ENCODE data around the gene SESTD1. TPM values are rescaled to one million over a fixed set of nuclear protein-coding genes. Genes with fewer than 3 reads are reported as not detected.
"Not testable (repeated sequence)": the region's sequence is repeated elsewhere in the genome, so short reads cannot be mapped to it uniquely, and the experiment has no call there.

The SESTD1 gene
- polyA plus RNA-seq, 4 donors = 61.3 to 92.3 (median 77.3) TPM

DNA sequence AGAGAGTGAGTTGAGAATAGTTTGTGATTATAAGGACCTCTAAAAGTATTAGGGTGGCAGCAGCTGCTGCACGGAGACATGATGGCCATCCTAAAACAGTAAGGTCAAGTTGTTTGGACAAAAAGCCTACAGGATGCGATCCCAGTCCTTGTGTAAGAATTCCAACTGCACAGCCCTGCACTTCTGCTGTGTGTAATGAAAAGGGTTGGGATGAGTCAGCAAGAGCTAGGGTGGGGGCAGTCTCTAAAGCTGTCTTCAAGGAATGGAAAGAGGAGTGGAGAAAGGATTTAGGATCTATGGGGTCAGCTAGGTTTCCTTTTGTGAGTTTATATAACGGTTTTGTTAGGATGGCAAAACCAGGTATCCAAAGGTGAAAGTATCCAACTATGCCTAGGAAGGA, 211.1 kb downstream of the SESTD1 start:
- DNase-seq (ENCODE audit: low read depth in 4 of 4, low spot score in 3 of 4) = not testable (repeated sequence)

Other genes starting within 250 kb of the SESTD1 start
- gene CCDC141, start 214.7 kb downstream of the SESTD1 start, polyA plus RNA-seq (ENCODE audit: insufficient read length in 4 of 4) = 1 to 10 TPM in 1 of 4 donors, under 1 TPM in 3; 0.09 to 1.6 (median 0.33) TPM